NCI-H748 (cell line): ENCODE measurements around the gene FBXO42.

Experiments
- DNase-seq: peaks from one replicate; lab custom pipeline; 2025; ENCODE audit not compliant: unreplicated experiment; lab: John Stamatoyannopoulos, UW

FBXO42 gene

GRCh38 chr1:16244650-16245285 lies 107.5 kb downstream of the FBXO42 start:
- no peak for DNase-seq

- DNase-seq, result peak; percentile 68
These were observed 108.2 kb downstream of the FBXO42 start for GRCh38 chr1:16243936-16244649.

GRCh38 chr1:16243215-16243610 lies 109.1 kb downstream of the FBXO42 start:
- no peak for DNase-seq

DNA sequence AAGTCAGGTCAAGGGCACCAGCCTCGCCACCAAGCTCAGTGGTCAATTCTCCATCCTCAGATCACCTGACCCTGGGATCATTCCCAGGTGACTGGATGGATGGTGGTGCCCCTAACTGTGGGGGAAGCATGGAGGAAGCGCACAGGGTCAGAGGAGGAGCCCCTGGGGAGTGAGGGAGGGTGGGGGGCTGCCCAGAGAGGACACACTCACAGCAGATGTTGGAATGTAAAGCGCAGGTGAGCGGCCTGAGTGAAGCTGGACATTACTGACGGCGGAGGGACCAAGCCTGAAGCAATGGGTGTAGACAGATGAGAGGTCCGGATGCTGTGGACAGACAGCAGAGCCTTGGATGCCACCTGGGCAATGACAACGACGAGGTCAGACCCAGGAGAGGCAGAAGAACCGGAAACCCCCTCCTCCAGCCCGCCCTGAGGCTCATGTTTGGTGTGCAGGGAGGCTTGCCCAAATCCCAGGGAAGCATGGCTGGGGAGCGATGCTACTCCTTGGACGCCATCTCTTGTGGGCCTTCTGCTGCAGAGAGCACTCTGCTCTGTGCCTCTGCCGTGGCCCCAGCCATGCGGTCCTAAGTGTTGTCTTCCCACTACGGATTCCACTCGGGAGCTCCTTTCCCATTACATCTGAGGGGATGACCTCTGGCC lies 109.6 kb downstream of the FBXO42 start:
- no peak for DNase-seq

- DNase-seq, result peak; percentile 84
These were observed 111.0 kb downstream of the FBXO42 start for GRCh38 chr1:16241221-16241708.

DNA sequence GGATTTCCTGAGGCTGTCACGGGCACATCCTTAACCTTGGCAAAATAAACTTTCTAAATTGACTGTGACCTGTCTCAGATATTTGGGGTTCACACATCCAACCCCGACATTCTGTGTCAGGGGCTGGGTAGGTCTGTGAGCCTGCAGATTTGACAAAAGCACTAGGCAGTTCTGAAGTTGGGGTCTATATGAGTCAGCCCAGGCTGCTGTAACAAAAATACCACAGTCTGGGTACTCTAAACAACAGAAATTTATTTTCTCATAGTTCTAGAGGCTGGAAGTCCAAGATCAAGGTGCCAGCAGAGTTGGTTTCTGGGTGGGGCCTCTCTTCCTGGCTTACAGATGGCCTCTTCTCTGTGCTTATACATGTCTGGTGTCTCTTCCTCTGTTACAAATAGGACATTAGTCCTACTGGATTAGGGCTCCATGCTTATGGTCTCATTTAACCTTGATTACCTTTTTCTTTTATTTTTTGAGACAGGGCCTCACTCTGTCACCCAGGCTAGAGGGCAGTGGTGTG lies 112.2 kb downstream of the FBXO42 start:
- no peak for DNase-seq

GRCh38 chr1:16237343-16237830 lies 114.9 kb downstream of the FBXO42 start:
- no peak for DNase-seq

DNA sequence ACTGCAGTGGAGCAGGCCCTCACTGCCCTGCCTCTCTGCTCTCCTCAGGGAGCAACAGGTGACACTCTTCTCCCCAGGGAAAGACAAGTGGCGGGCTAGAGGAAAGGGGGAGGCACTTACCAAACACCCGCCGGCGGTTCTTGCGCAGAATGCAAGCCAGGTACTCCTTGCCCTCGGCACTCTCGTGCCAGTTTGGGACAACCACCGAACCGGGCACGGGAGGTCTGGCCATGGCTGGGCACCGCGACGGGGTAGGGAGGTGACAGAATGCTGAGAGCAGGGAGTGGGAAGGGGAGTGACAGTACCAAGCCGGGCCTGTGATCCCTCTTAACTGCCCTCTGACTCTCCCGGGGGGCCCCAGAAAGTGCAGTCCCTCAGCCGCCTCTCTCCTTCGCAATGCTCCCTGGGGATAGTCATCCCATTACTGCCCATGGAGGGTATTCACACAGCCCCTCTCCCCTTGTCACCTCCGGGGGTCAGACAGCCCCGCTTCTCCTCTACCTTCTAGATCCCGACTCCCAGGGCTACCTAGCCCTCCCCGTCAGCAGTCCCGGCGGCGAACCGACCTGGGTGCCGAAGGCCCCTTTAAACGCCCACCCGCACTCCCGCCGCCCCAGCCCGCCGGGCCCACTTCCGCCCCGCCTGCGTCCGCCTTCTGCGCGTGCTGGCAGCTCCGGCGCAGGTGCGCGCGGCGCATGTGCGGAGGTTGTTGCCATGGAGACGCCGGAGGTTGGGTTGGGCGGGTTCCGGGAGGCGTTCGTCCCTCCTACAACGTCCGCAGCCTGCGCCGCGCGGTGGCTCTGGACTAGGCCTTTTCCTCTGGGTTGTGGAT lies 115.6 kb downstream of the FBXO42 start, which contains the start of gene CPLANE2:
TSS of gene CPLANE2 (minus strand) at position 673 of the 832 bp plus-strand sequence. CDS start at position 232, 441 bp downstream.
- DNase-seq, result peak; percentile 93

DNA sequence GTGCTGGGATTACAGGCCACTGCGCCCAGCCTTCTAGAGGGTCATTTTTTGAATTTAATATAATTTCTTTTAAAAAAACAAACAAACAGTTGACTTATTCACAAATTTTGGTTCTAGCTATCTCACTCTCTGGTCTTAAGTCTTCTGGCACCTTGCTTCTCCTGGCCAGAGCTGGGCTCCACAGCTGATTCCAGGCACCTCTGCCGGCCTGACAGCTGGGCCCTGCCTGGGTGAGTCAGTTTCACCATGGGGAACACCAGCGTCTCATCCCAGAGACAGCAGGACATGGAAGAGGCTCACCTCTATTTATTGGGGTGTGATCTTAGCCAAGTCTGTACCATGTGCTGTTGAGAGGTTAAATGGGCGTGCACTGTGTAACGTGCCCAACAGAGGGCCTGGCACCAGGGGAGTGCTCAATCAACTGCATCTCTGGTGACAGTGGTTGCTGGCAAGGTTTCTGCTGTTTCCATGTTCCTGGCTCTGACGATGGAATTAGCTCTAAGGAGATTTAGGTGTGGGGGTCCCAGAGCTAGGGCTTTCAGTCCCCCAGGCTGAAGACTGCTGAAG lies 116.3 kb downstream of the FBXO42 start:
- DNase-seq, result peak; percentile 53

DNA sequence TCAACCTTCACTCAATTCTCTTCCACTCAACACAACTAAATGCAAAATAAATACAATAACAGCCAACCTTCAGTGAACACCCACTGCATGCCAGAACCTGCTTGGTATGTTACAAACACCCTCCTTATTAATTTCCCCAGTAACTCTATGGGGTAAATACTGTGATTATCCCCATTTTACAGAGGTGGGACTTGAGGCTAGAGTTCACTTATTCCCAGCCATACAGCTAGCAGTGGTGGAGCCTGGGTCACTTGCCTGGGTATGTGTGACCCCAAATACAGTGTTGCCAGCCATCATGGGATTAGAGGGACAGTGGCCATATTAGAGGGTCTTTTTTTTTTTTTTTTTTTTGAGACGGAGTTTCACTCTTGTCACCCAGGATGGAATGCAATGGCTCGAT lies 116.9 kb downstream of the FBXO42 start:
- DNase-seq, result no peak

- DNase-seq, result no peak
These were observed 118.8 kb downstream of the FBXO42 start for GRCh38 chr1:16233431-16233830.

DNA sequence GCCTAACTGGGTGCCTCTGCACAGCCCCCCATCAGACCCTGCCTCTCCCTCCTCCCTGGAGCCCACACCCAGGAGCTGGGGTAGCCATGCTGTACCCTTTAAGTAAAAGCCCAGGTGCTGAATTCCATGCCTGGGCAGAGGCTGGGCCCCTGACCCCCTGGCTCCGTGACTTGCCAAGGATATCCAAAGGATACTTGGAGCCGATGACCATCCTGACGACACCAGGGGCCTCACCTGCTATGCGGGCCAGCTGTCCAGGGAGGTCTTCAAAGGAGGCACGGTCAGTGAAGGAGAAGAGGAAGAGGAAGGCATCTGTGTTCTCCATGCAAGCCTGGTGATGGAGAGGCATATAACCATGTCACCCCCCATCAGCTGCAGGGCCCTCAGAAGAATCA lies 120.0 kb downstream of the FBXO42 start:
- no peak for DNase-seq

DNA sequence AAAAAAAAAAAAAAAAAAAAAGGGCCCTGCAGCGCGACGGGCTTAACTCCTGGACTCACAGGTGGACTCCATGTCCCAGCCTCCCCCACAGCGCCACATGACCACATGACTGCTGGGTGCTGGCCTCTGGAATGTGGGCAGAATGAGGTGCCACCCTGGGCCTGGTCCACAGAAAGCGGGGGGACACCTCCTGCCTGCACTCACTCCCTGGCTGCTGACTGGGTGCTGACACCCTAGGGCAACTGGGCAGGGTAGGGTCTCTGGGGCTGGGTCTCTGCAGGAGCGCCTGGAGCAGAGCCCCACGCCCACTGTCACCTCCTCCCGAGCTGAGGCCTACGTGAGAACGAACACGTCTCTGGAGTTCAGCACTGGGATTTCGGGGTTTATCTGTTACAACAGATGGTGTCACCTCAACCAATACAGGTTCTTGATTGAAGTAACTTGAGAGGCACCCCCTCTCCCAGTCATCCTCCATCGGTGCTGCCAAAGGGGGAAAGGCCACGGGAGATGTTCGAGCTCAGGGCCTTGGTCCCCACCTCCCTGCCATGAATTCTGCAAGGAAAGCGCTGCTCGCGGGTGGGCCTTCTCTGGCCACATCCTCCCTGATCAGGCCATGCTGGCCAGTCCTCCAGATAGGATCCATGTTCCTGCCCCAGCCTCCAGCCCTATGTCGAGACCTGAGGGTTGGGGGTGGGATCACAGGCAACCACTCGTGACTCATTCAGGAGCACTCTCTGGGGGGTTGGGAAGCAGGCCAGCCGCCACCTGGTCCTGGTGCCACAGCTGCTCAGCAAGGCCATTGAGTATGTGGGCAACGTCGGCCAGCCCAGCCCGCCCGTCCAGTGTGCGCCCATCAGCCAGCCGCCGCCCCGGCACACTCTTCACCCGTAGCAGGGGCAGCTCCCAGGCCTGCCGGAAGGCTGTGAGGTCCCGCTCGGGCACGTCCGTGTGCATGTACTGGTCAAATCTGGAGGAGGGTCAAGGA lies 120.7 kb downstream of the FBXO42 start:
- DNase-seq, result no peak

DNA sequence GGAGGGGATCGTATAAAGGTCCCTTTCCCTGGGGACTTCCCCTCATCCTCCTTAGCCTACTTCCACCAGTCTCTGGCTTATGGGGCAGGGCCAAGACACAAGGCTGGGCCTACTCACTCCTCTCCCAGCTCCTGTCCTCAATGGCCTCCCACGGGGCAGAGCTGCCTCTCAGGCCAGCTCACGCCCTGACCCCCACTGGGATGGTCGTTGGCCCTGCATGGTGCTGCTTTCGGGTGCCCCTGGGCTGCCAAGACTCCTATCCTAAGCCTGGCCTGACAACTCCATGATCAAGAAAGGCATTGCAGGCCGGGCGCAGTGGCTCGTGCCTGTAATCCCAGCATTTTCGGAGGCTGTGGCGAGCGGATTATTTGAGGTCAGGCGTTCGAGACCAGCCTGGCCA lies 121.5 kb downstream of the FBXO42 start:
- DNase-seq, result no peak

GRCh38 chr1:16229976-16230740 lies 122.1 kb downstream of the FBXO42 start:
- no peak for DNase-seq

GRCh38 chr1:16226490-16227179 lies 125.6 kb downstream of the FBXO42 start:
- peak; percentile 3 for DNase-seq

DNA sequence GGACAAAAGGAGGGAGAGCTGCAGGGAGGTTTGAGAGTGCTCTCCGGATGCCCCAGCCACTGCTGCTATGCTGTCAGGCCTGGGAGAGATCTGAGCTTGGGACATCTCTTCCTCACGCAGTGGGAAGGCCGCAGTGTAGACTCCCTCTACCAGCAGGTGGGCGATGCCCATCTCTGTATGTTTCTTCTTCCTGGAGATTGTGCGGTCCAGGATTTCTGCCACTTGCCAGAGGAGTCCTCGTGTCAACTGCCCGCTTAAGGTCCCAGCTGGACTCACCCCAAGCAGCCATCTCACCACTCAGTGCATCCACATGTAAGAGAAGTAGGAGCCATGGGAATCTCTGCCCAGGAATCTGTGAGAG lies 126.2 kb downstream of the FBXO42 start:
- no peak for DNase-seq

DNA sequence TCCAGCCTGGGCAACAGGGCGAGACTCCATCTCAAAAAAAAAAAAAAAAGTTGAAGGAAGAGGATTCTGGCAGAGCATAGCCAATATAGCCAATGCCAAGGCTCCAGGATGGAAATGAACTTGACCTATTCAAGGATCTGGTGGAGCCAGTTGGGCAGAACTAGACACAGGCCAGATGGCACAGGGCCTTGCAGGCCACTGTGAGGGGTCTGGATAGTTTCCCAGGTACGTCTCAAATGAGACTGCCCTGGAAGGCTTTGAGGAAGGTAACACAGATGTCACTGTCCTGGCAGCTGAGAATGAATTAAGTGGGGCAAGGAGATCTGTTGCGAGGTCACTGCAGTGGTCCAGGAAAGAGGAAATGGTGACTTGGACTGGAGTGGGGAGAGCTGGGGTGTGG lies 127.8 kb downstream of the FBXO42 start:
- DNase-seq, result no peak
